Measurements from ENCODE around the gene TVP23A.
"Not testable (repeated sequence)": the region's sequence is repeated elsewhere in the genome, so short reads cannot be mapped to it uniquely, and the experiment has no call there.

Gene TVP23A

GRCh38 chr16:10756574-10756973 lies 62.0 kb downstream of the TVP23A start:
- Mint-ChIP-seq H3K4me3 (no peak overlapping the region), H3K27me3 (no peaks in the 10 kb centered on the region), H3K36me3 (peaks cover 73% of the 10 kb centered on the region), H3K27ac (no peak overlapping the region), H3K9me3 (no peaks in the 10 kb centered on the region), H3K4me1 (peaks cover 40% of the 10 kb centered on the region)
- no peak for ATAC-seq

GRCh38 chr16:10754941-10755340 lies 63.7 kb downstream of the TVP23A start:
- no peak for ATAC-seq
- no peaks in the 10 kb centered on the region for H3K9me3 Mint-ChIP-seq
- H3K27me3 Mint-ChIP-seq: no peaks in the 10 kb centered on the region
- H3K27ac Mint-ChIP-seq: peak overlapping the region; percentile 83
- H3K36me3 Mint-ChIP-seq: peaks cover 68% of the 10 kb centered on the region
- peaks cover 51% of the 10 kb centered on the region for H3K4me1 Mint-ChIP-seq
- H3K4me3 Mint-ChIP-seq: no peak overlapping the region

- Mint-ChIP-seq H3K36me3 (peaks cover 62% of the 10 kb centered on the region), H3K27me3 (no peaks in the 10 kb centered on the region), H3K4me1 (peaks cover 58% of the 10 kb centered on the region), H3K9me3 (no peaks in the 10 kb centered on the region), H3K4me3 (peak overlapping the region; percentile 42), H3K27ac (peak overlapping the region; percentile 83)
- ATAC-seq: no peak
Observed at GRCh38 chr16:10753670-10754069, 64.9 kb downstream of the TVP23A start.

DNA sequence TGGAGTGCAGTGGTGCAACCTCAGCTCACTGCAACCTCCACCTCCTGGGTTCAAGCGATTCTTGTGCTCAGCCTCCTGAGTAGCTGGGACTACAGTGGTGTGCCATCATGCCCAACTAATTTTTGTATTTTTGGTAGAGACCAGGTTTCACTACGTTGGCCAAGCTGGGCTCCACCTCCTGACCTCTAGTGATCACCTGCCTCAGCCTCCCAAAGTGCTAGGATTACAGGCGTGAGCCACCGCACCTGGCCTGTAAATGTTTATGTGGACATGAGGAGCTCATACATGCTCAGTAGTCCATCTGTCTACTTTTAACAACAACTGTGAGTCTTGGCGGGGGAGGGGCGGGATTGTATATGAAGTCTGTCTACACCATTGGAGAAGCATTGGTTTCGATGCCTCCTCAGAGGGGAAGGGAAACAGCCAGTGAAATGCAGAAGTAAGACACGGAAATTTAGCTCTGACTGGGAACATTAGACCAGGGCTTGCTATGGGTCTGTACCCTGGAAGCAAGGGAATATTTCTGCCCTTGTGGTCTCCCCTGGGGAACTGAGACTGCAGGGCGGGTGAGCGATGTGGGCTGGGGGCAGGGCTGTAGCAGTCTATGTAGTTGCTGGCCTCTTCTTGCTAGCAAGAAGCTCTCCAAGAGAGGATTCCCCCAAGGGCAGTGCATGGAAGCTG lies 65.6 kb downstream of the TVP23A start:
- peak; percentile 93 for ATAC-seq
- Mint-ChIP-seq H3K4me1 (peaks cover 58% of the 10 kb centered on the region), H3K27ac (peak overlapping the region; percentile 83), H3K36me3 (peaks cover 64% of the 10 kb centered on the region), H3K4me3 (peak overlapping the region; percentile 42), H3K9me3 (no peaks in the 10 kb centered on the region), H3K27me3 (no peaks in the 10 kb centered on the region)

- Mint-ChIP-seq H3K27ac (peak overlapping the region; percentile 83), H3K36me3 (peaks cover 60% of the 10 kb centered on the region)
- peak; percentile 69 for ATAC-seq
Observed at GRCh38 chr16:10751291-10751697, 67.3 kb downstream of the TVP23A start.

DNA sequence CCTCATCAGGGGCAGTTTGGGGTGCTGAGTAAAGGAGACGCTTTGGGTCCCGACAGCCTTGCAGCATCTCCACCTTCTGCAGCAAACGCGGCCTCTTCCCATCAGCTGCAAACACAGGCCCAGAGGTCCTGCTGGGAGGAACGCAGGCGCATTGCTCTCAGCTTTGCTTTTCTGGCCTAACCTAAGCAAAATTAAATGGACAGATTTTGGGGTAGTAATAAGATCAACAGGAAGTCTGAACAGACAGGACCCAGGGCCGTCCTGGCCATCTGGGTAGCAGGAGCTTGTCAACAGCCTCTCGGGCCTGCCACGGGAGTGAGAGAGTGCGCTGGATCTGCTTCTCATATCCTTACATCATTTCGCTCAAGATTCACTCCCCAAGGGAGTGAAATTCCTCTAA lies 67.8 kb downstream of the TVP23A start:
- ATAC-seq: no peak

More at GRCh38 chr16:10751291-10751697, 67.3 kb downstream of the TVP23A start:
- H3K9me3 Mint-ChIP-seq: no peaks in the 10 kb centered on the region
- H3K4me1 Mint-ChIP-seq: peaks cover 66% of the 10 kb centered on the region
- H3K4me3 Mint-ChIP-seq: peak overlapping the region; percentile 7
- no peaks in the 10 kb centered on the region for H3K27me3 Mint-ChIP-seq

DNA sequence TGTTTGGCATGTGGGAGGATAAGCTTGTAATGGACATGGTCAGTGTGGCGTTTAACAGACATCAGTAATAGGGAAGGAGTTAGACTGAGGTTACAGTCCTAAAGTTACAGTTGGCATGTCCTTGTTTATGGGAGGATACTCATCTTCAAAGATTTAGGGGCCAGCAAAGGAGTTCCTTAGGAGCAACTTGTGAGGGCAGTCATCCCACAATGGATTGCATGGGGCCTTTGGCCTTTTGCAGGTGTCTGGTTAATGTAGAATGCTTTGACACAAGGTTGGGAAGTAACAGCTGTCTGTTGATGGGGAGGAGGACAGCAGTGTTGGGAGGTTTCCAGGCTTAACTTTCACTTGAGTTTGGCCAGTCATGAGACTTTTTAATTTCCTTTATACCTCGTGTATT lies 72.8 kb downstream of the TVP23A start:
- H3K9me3 Mint-ChIP-seq: no peaks in the 10 kb centered on the region
- H3K27ac Mint-ChIP-seq: peak overlapping the region; percentile 93
- peak overlapping the region; percentile 46 for H3K4me3 Mint-ChIP-seq
- peaks cover 39% of the 10 kb centered on the region for H3K36me3 Mint-ChIP-seq
- H3K4me1 Mint-ChIP-seq: peaks cover 67% of the 10 kb centered on the region
- H3K27me3 Mint-ChIP-seq: no peaks in the 10 kb centered on the region
- no peak for ATAC-seq

More for the DNA sequence above, 67.8 kb downstream of the TVP23A start:
- Mint-ChIP-seq H3K27me3 (no peaks in the 10 kb centered on the region), H3K9me3 (no peaks in the 10 kb centered on the region), H3K4me3 (peak overlapping the region; percentile 7), H3K27ac (peak overlapping the region; percentile 83), H3K36me3 (peaks cover 62% of the 10 kb centered on the region), H3K4me1 (peaks cover 70% of the 10 kb centered on the region)

- H3K9me3 Mint-ChIP-seq: no peaks in the 10 kb centered on the region
- H3K4me3 Mint-ChIP-seq: peak overlapping the region; percentile 82
- ATAC-seq: peak; percentile 2
- peaks cover 35% of the 10 kb centered on the region for H3K36me3 Mint-ChIP-seq
- peak overlapping the region; percentile 93 for H3K27ac Mint-ChIP-seq
- H3K4me1 Mint-ChIP-seq: peaks cover 72% of the 10 kb centered on the region
- H3K27me3 Mint-ChIP-seq: no peaks in the 10 kb centered on the region
Observed at GRCh38 chr16:10744370-10745030, 74.1 kb downstream of the TVP23A start.

DNA sequence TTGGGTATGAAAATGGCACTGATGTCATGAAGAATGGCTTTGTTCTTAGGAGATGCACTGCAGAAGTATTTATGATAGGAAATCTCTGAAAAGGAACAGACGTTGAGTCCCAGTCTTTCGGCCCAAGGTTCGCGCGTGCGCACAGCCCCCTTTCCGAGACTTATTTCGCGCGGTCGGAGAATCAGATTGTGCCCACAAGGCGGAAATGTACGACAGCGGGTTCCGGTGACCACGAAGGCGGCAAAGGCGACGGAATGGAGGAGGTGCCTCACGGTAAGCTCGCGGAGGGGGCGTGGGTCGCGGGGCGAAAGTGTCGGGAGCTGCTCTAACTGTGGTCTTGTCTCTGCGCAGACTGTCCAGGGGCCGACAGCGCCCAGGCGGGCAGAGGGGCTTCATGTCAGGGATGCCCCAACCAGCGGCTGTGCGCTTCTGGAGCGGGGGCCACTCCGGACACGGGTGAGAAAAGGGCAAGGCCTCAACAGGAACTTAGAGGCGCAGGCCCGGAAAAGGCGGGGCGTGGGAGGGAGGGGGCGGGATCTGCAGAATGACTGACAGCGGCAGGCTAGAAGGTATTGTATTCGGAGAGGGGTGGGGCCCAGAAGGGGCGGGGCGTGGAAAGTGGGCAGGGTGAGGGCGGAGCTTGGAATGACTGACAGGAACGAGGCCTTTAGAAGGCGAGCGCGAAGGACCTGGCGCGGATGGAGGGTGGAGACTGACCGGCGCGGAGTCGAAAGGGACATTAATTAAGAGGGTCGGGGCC lies 74.8 kb downstream of the TVP23A start, which contains the start of gene NUBP1:
Gene NUBP1, plus strand, starts transcription at position 233 of the 760 bp plus-strand sequence. Its CDS starts 22 bp downstream, at position 255.
- H3K27ac Mint-ChIP-seq: peak within 1 kb of the TSS; percentile 93
- peak; percentile 96 for ATAC-seq
- H3K4me3 Mint-ChIP-seq: peak within 1 kb of the TSS; percentile 82
- peaks cover 30% of the 10 kb centered on the region for H3K36me3 Mint-ChIP-seq
- H3K27me3 Mint-ChIP-seq: no peaks in the 10 kb centered on the region
- H3K4me1 Mint-ChIP-seq: peaks cover 68% of the 10 kb centered on the region
- H3K9me3 Mint-ChIP-seq: no peaks in the 10 kb centered on the region

GRCh38 chr16:10743227-10743609 lies 75.4 kb downstream of the TVP23A start:
- H3K4me1 Mint-ChIP-seq: peaks cover 73% of the 10 kb centered on the region
- H3K27ac Mint-ChIP-seq: peak overlapping the region; percentile 93
- no peak for ATAC-seq
- peak overlapping the region; percentile 82 for H3K4me3 Mint-ChIP-seq
- H3K27me3 Mint-ChIP-seq: no peaks in the 10 kb centered on the region
- peaks cover 24% of the 10 kb centered on the region for H3K36me3 Mint-ChIP-seq
- H3K9me3 Mint-ChIP-seq: no peaks in the 10 kb centered on the region

GRCh38 chr16:10741844-10742243 lies 76.8 kb downstream of the TVP23A start:
- H3K4me1 Mint-ChIP-seq: peaks cover 83% of the 10 kb centered on the region
- peaks cover 17% of the 10 kb centered on the region for H3K36me3 Mint-ChIP-seq
- H3K4me3 Mint-ChIP-seq: no peak overlapping the region
- H3K27ac Mint-ChIP-seq: peak overlapping the region; percentile 93
- ATAC-seq: no peak
- H3K27me3 Mint-ChIP-seq: no peaks in the 10 kb centered on the region
- H3K9me3 Mint-ChIP-seq: no peaks in the 10 kb centered on the region

GRCh38 chr16:10741249-10741648 lies 77.3 kb downstream of the TVP23A start:
- Mint-ChIP-seq H3K36me3 (peaks cover 12% of the 10 kb centered on the region), H3K4me1 (peaks cover 77% of the 10 kb centered on the region), H3K27ac (peak overlapping the region; percentile 96)
- H3K4me3 Mint-ChIP-seq, H3K27me3 Mint-ChIP-seq, H3K9me3 Mint-ChIP-seq, ATAC-seq: not testable (repeated sequence)

GRCh38 chr16:10740845-10741208 lies 77.8 kb downstream of the TVP23A start:
- no peaks in the 10 kb centered on the region for H3K27me3 Mint-ChIP-seq
- peaks cover 72% of the 10 kb centered on the region for H3K4me1 Mint-ChIP-seq
- H3K27ac Mint-ChIP-seq: peak overlapping the region; percentile 96
- no peak overlapping the region for H3K4me3 Mint-ChIP-seq
- peaks cover 7% of the 10 kb centered on the region for H3K36me3 Mint-ChIP-seq
- H3K9me3 Mint-ChIP-seq: no peaks in the 10 kb centered on the region
- no peak for ATAC-seq

- ATAC-seq: no peak
- Mint-ChIP-seq H3K27ac (peak overlapping the region; percentile 96), H3K4me1 (peaks cover 66% of the 10 kb centered on the region), H3K4me3 (no peak overlapping the region), H3K36me3 (peaks cover 1% of the 10 kb centered on the region), H3K9me3 (no peaks in the 10 kb centered on the region), H3K27me3 (no peaks in the 10 kb centered on the region)
Observed at GRCh38 chr16:10740000-10740844, 78.4 kb downstream of the TVP23A start.
